GM18517 (cell line): ENCODE results near the gene RAB7B.

Experiments
- ATAC-seq: cut with Tn5 transposase; IDR thresholded peaks from one replicate; pipeline ENCODE4 v1.9.1; 2021; ENCODE audit warnings: mild to moderate bottlenecking, moderate library complexity; ENCODE audit not compliant: unreplicated experiment

Gene RAB7B

DNA sequence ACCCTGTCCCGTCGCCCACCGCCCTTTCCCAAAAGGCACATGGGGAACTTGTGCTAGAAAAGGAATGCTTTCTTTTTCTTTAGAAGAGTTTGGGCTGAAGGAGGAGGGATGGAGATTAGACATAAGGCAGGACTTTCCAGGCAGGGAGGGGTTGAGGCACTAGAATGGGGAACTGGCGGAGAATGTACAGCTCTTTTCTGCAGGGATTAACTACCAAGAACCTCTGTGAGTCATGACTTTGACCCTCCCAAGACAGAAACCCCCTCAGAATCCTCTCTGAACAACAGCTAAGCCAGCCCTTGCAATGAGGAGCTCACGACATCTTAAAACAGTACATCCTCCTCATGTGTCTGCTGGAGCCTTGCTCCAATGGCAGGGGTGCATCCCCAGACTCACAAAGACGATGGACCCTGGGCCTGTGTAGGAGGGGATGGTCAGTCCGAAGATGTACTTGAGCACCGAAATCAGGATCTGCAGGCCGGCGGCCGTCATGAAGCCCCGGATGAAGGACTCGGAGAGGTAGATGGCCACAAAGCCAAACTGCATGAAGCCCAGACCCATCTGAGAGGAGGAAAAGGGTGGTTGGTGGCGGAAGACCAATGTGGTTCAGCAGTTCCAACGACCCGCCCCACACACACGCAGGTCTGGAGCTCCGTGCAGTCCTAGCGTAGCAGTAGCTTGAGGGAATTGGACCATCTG, 73.5 kb downstream of the RAB7B start:
- ATAC-seq, result no peak

DNA sequence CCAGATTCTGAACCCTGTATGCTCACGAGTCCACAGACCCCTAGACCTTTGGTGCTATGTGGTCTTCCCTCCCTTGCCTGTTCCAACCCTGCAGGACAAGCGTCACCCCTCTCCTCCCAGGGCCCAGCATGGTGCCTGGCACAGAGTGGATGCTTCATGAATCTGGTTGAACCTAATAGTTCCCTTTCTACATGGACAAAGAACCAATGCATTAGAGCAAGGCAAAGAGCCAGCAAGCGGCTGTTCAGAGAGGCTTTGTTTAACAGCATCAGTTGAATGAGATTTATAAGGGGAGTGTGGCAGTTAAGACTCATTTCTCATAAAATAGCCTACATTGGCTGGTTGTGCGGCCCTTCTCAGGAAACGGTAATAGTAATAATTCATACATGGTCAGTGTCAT, 74.9 kb downstream of the RAB7B start:
- no peak for ATAC-seq

GRCh38 chr1:205927676-205928075, 75.5 kb downstream of the RAB7B start:
- ATAC-seq, result no peak

GRCh38 chr1:205927247-205927646, 75.9 kb downstream of the RAB7B start:
- ATAC-seq, result no peak
